Measurements from ENCODE around the gene SART3. TPM values are rescaled to one million over a fixed set of nuclear protein-coding genes. Genes with fewer than 3 reads are reported as not detected.

The SART3 gene
- total RNA-seq, 4 donors from 2014 or later: 37.7 to 87.8 (median 60.4) TPM

DNA sequence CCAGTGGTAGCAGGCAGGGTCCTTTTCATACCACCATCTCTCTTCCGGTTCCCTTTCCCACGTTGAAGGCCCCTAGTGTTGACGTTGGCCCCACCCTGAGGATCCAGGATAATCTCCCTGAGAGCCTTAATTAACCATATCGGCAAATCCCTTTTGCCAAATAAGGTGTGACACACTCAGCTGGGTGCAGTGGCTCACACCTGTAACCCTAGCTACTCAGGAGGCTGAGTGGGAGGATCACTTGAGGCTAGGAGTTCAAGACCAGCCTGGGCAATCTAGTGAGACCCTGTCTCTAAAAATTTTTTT, 39.7 kb upstream of the SART3 start:
- no peak for ATAC-seq (ENCODE audit: low FRiP score)
- DNase-seq (ENCODE audit: low spot score): no peak
- TF ChIP-seq CTCF (IDR thresholded peaks at IDR 0.05): no peak

DNA sequence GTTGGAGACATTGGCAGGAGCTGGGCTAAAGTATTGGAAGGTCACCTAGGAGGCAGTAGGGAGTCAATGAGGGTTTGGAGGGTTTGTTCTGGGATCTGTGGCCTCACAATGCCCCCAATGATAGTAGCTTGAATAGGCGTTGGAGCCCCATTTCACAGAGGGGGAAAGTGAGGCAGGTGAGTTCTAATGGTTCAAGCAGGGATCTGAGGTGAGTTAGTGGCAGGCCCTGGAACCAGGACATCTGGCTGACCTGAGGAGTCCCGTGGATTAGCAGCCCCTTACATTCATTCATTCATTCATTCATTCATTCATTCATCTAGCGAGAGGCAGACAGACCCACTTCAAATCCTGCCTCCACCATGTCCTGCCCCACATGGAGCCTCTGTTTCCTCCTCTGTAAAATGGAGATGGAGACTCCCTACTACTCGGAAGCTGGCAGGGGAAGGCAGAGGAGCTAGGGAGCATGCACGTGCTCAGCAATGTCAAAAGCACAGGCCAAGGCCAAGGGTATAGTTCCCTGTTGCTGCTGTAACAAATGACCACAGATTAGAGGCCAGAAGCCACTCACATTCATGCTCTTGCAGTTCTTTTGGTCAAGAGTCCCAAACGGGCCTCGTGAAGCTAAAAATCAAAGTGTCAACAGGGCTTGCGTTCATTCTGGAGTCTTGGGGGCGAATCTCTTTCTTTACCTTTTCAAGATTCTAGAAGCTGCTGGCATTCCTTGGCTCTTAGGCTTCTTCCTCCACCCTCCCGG, 39.2 kb upstream of the SART3 start:
- no peak for DNase-seq (ENCODE audit: low spot score)
- TF ChIP-seq CTCF (IDR thresholded peaks at IDR 0.05): no peak
- no peak for ATAC-seq (ENCODE audit: low FRiP score)

GRCh38 chr12:108599541-108599940, 38.6 kb upstream of the SART3 start:
- TF ChIP-seq CTCF (IDR thresholded peaks at IDR 0.05): no peak
- no peak for DNase-seq (ENCODE audit: low spot score)
- no peak for ATAC-seq (ENCODE audit: low FRiP score)

DNA sequence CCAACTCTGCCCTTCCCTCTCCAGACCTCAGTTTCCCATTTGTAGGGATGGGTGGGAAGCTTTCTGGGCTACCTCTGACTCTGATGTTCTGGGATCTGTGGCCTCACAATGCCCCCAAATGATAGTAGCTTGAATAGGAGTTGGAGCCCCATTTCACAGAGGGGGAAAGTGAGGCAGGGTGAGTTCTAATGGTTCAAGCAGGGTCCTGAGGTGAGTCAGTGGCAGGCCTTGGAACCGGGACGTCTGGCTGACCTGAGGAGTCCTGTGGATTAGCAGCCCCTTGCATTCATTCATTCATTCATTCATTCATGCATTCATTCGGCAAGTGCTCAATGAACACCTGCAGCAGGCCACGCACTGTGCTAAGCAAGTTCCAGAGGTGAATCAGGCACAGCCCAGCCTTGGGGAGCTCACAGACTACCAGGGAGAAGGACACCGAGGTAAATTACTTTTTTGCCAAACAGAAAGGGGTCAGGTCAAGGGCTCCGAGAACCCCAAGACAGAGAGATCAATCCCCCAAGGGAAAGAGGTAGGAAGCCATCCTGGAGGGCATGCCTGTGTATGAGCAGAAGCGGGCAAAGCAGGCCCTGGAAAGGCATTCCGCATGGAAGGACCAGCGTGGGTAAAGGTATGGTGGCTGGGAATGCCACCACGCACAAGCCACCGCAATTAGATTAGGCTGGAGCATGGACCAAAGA, 37.7 kb upstream of the SART3 start:
- no peak for TF ChIP-seq CTCF (IDR thresholded peaks at IDR 0.05)
- ATAC-seq (ENCODE audit: low FRiP score): no peak
- no peak for DNase-seq (ENCODE audit: low spot score)

DNA sequence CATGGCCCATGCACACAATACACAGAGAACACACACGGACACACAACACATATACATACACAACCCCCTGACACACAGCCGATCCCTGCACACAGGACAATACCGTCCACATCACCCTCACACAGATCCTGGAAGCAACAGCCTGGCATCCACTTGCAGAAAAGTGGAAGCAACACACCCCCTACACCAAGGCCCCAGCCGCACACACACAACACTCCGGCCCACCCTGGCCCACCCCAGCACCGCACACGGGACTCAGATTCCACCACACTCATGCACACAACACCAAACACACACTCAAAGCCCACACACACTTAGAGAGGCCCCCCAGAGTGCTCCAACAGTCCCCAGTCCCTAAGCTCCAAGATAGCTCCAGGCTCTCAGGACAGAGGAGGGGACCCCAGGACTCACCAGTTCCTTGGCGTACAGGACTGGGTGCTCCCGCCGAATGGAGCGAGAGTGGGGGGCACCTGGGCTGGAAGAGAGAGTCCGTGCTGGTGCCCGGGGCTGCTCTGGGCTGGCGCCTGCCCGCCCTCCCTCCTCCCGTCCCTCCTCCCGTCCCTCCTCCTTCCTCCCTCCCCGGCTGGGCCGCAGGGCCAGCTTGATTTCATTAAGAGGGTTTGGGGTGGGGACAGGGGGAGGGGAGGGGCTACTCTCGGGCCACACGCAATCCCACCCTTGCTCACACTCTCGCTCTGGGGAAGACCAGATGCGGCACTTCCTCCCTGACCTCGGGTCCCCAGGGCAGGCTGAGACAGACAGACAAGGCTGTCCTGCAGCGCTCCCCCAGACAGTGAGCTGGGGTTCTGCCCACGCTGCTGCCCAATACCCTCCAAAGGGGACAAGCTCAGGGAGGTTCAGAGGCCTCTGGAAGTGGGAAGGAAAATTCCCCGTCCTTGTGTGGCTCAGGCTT, 36.8 kb upstream of the SART3 start, which contains the start of gene TMEM119:
Gene TMEM119 (minus strand): TSS at position 526 of the 913 bp plus-strand sequence. CDS start 5,701 bp downstream, outside the sequence.
- no peak for ATAC-seq (ENCODE audit: low FRiP score)
- no peak for TF ChIP-seq CTCF (IDR thresholded peaks at IDR 0.05)

DNA sequence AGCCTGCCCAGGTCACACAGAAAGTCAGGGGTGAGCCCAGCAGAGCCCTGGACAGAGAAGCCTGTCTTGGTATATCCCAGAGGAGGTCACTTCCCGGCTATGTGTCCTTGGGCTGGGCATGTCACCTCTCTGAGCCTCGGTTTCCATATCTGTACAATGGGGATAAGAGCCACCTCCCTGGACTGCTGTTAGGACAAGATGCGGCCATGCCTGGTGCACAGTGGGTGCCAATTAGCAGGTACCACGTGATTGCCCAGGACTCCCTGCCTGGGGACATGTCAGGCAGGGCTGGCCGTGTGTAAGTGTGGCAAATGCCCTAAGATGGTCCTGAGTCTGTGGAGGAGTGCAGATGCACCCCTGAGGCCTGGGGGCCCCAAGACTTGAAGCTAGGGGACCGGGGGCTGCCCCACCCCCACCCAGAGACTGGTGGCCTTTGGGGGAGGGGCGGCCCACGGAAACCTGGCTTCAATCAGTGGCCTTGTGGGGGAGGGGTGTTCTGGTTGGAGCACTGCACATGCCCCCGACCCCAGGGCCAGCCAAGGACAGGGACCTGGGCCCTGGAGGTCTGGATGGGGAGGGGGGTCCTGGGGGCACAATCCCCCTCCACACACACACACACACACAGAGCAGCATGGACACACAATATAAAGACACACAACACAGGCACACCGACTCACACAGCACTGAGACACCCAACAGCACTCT, 36.0 kb upstream of the SART3 start:
- DNase-seq (ENCODE audit: low spot score) (no peak), ATAC-seq (ENCODE audit: low FRiP score) (no peak)
- TF ChIP-seq CTCF (IDR thresholded peaks at IDR 0.05): no peak

More for the DNA sequence above, 36.8 kb upstream of the SART3 start, which contains the start of gene TMEM119:
- no peak for DNase-seq (ENCODE audit: low spot score)
